Measurements from ENCODE around the gene MAPK12.

Gene MAPK12

GRCh38 chr22:50260801-50261614, 475 bp downstream of the MAPK12 start:
- no peak for TF ChIP-seq CTCF (IDR thresholded peaks at IDR 0.05; ENCODE audit: control insufficient read depth, insufficient read depth, low read depth, low read length, missing control alignments)
- H3K4me3 ChIP-seq (ENCODE audit: control insufficient read depth, low read depth, low read length) = peak overlapping the region; percentile 52
- no peak for DNase-seq (ENCODE audit: low read depth)

DNA sequence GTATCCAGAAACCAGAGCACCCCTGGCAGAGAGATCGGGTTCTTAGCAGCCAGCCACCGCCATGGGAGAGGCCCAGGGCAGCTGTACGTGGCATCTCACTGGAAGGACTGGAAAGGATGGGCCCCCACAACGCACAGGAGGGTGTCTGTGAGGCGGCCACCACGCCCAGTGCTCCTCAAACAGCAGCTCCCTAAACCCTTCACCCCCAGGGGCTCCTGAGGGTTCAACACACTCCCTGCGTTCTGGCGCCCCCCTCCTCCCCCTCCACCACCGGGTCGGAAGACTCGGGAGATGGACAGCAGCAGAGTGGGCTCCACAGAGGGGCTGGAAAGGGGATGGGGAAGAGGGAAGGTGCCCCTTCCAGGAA, 1.1 kb downstream of the MAPK12 start:
- no peak for TF ChIP-seq CTCF (IDR thresholded peaks at IDR 0.05; ENCODE audit: control insufficient read depth, insufficient read depth, low read depth, low read length, missing control alignments)
- H3K4me3 ChIP-seq (ENCODE audit: control insufficient read depth, low read depth, low read length) = peak overlapping the region; percentile 52
- DNase-seq (ENCODE audit: low read depth) = no peak

- no peak for TF ChIP-seq CTCF (IDR thresholded peaks at IDR 0.05; ENCODE audit: control insufficient read depth, insufficient read depth, low read depth, low read length, missing control alignments)
- H3K4me3 ChIP-seq (ENCODE audit: control insufficient read depth, low read depth, low read length) = no peak overlapping the region
- DNase-seq (ENCODE audit: low read depth) = no peak
These were observed 2.2 kb downstream of the MAPK12 start for GRCh38 chr22:50259302-50259701.

- no peak for DNase-seq (ENCODE audit: low read depth)
- TF ChIP-seq CTCF (IDR thresholded peaks at IDR 0.05; ENCODE audit: control insufficient read depth, insufficient read depth, low read depth, low read length, missing control alignments) = no peak
- H3K4me3 ChIP-seq (ENCODE audit: control insufficient read depth, low read depth, low read length) = no peak overlapping the region
These were observed 2.9 kb downstream of the MAPK12 start for GRCh38 chr22:50258361-50259292.

DNA sequence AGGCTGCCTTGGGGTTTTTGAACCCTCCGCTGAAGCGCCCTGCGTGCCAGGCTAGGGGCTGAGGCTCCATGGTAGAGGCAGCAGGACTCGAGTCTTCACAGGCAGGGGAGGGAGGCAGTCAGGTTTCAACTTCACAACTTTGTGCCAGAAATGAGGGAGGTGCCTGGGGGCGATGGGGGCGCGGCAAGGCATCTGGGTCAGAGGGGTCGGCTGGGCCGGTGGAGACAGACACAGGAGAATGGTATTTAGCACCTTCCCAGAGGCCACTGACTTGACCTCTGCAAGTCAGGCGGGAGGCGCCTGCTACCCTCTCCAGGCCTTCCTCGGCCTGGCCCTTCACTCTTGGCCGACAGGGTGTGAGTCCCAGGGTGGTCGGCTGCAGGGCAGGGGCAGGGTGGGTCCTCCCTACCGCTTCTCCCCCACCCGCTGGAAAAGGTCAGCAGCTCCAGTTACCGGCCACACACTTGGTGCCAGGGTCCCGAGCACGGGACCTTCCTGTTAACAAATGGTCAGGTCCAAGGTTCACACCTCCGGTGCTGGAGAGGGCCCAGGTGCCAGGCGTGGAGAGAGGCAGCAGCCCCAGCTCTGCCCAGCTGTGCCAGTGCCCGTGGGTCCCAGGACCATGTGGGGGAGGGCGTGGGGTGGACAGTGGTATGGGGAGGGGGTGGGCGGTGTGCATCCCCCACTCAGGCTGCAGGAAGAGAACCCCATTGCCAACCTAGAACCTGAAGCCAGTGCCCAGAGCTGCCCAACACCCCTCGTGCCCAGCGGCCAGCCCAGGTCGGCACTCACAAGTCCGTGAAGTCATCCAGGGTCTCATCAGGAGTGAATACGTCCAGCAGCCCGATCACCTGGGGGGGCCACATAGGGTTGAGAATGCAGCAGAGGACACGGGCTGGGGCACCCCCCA, 3.8 kb downstream of the MAPK12 start:
- TF ChIP-seq CTCF (IDR thresholded peaks at IDR 0.05; ENCODE audit: control insufficient read depth, insufficient read depth, low read depth, low read length, missing control alignments) = no peak
- no peak overlapping the region for H3K4me3 ChIP-seq (ENCODE audit: control insufficient read depth, low read depth, low read length)
- DNase-seq (ENCODE audit: low read depth) = no peak

GRCh38 chr22:50257041-50257440, 4.4 kb downstream of the MAPK12 start:
- no peak overlapping the region for H3K4me3 ChIP-seq (ENCODE audit: control insufficient read depth, low read depth, low read length)
- no peak for DNase-seq (ENCODE audit: low read depth)
- no peak for TF ChIP-seq CTCF (IDR thresholded peaks at IDR 0.05; ENCODE audit: control insufficient read depth, insufficient read depth, low read depth, low read length, missing control alignments)
